BJ (cell line): ENCODE results near the gene FLAD1. TPM values are rescaled to one million over a fixed set of nuclear protein-coding genes. Genes with fewer than 3 reads are reported as not detected.

Experiments used
- CTCF ChIA-PET: fragments of 350-600 bp; formaldehyde crosslinking; extraction: SDS; loops from one replicate; lab custom pipeline; 2021; ENCODE audit warnings: antibody characterized with exemption, inconsistent platforms; lab: Yijun Ruan, JAX
- POLR2A ChIA-PET: fragments of 300-600 bp; sonication (Branson Sonifier 250); formaldehyde crosslinking; extraction: SDS; loops from one replicate; lab custom pipeline; 2021; ENCODE audit warnings: antibody characterized with exemption; lab: Charles Lee
- DNase-seq: peaks from one replicate; pipeline ENCODE4 v3.0.0-alpha.2; 2011; ENCODE audit warnings: low read depth
- H3K27me3 ChIP-seq: 2 replicates; pipeline ENCODE4 v1.6.0; 2011; ENCODE audit warnings: low read length; ENCODE audit not compliant: control insufficient read depth, insufficient read depth
- H3K36me3 ChIP-seq: 2 replicates; pipeline ENCODE4 v1.5.1; 2011; ENCODE audit warnings: low read length; ENCODE audit not compliant: control insufficient read depth, insufficient read depth
- H3K4me3 ChIP-seq: 2 replicates; pipeline ENCODE4 v1.5.1; 2011; ENCODE audit warnings: low read depth, mild to moderate bottlenecking, control low read depth, low read length
- polyA plus RNA-seq: library from polyadenylated mRNA; depleted of rRNA; stranded (reverse); fragments of >200 nt; gene quantifications from 2 replicates; pipeline ENCODE4 v1.2.3, GENCODE V29; 2011
- TF ChIP-seq, protein P1 (sequence below): IDR thresholded peaks from 2 replicates; pipeline ENCODE4 v1.5.1; 2011; ENCODE audit warnings: low read depth, mild to moderate bottlenecking, control low read depth, inconsistent platforms, low read length, moderate library complexity; ENCODE audit not compliant: insufficient read depth

Gene FLAD1
- polyA plus RNA-seq, 1 experiment: 40.5 TPM

- TF ChIP-seq, protein P1, sequence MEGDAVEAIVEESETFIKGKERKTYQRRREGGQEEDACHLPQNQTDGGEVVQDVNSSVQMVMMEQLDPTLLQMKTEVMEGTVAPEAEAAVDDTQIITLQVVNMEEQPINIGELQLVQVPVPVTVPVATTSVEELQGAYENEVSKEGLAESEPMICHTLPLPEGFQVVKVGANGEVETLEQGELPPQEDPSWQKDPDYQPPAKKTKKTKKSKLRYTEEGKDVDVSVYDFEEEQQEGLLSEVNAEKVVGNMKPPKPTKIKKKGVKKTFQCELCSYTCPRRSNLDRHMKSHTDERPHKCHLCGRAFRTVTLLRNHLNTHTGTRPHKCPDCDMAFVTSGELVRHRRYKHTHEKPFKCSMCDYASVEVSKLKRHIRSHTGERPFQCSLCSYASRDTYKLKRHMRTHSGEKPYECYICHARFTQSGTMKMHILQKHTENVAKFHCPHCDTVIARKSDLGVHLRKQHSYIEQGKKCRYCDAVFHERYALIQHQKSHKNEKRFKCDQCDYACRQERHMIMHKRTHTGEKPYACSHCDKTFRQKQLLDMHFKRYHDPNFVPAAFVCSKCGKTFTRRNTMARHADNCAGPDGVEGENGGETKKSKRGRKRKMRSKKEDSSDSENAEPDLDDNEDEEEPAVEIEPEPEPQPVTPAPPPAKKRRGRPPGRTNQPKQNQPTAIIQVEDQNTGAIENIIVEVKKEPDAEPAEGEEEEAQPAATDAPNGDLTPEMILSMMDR: no peak
- ChIA-PET CTCF (interaction anchor here (0.7 to 6.1 kb wide), 13 partner anchors 9 to 402 kb away, joined by 3 to 54 read pairs (median 4); partner anchors contain the start of genes ADAM15 and SHC1), POLR2A (no interaction called here)
- Histone ChIP-seq H3K27me3 (no peaks in the 10 kb centered on the region), H3K36me3 (peaks cover 29% of the 10 kb centered on the region), H3K4me3 (peak overlapping the region; percentile 63)
- no peak for DNase-seq
These were observed 20.9 kb upstream of the FLAD1 start for GRCh38 chr1:154962156-154962749.

DNA sequence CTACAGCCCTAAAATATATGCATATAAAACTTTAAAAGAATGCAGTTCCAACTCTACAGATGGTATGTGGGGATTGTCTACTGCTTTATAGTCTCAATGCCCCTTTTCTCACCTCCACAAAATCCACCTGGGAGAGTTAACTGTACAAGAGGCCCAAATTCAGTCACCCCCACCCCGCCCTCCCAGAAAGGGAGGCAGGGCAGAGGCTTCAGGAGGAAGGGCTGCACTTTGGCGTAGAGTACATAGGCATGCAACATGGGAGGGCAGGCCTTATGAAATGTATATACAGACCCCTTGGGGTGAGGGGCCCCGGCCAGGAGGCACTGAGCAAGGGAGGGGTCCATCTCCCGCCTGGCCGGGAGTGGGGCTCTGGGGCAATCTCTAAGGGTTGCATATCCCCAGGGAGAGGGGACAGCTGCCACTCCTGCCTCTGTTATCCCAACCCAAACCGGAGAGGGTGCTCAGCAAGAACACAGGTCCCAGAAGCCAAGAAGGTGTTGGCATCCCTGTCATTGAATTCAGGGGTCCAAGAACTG is 20.3 kb upstream of the FLAD1 start:
- Histone ChIP-seq H3K4me3 (no peak overlapping the region), H3K36me3 (peaks cover 35% of the 10 kb centered on the region), H3K27me3 (no peaks in the 10 kb centered on the region)
- TF ChIP-seq, protein P1: no peak
- ChIA-PET CTCF (interaction anchor here (0.7 to 6.1 kb wide), 9 partner anchors 8 to 99 kb away, joined by 3 to 54 read pairs (median 3); partner anchors contain the start of genes ADAM15 and SHC1), POLR2A (interaction anchor here (0.6 kb wide), 1 partner anchor 401 kb away, joined by 3 read pairs; no protein-coding TSS in a partner anchor)
- DNase-seq: no peak

- no peak for DNase-seq
- no peaks in the 10 kb centered on the region for H3K27me3 ChIP-seq
- TF ChIP-seq, protein P1: no peak
- ChIA-PET CTCF (interaction anchor here (0.8 to 6.1 kb wide), 8 partner anchors 7 to 98 kb away, joined by 3 to 29 read pairs (median 4); partner anchors contain the start of genes ADAM15 and PBXIP1), POLR2A (interaction anchor here (0.6 kb wide), 1 partner anchor 401 kb away, joined by 3 read pairs; no protein-coding TSS in a partner anchor)
- H3K36me3 ChIP-seq: peaks cover 41% of the 10 kb centered on the region
- H3K4me3 ChIP-seq: no peak overlapping the region
These were observed 19.5 kb upstream of the FLAD1 start for GRCh38 chr1:154963643-154964042.

- no peak overlapping the region for H3K4me3 ChIP-seq
- POLR2A ChIA-PET: no interaction called here
- peaks cover 38% of the 10 kb centered on the region for H3K36me3 ChIP-seq
- TF ChIP-seq, protein P1: no peak
- DNase-seq: no peak
- CTCF ChIA-PET: interaction anchor here (1.1 to 6.1 kb wide), 6 partner anchors 7 to 87 kb away, joined by 3 to 29 read pairs (median 4); partner anchors contain the start of genes ADAM15 and PBXIP1
- no peaks in the 10 kb centered on the region for H3K27me3 ChIP-seq
These were observed 18.8 kb upstream of the FLAD1 start for GRCh38 chr1:154964359-154964758.

DNA sequence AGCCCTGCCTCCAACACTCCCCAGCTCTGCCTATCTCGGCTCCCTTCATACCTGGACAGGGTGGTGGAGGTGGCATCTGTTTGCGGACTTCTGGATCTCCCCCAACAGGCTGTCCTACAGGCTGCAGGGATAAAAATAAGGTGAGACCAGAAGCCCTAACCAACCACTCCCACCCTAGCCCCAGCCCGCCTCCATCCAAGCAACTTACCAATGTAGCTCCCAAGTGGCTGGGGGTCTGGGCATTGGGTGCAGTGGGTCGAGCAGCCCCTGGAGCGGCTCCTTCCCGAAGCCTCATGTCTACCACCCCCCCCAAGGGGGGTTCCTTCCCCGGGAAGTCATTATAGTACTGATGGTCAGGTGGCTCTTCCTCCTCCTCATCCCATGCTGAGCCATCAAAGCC is 17.0 kb upstream of the FLAD1 start:
- H3K36me3 ChIP-seq: peaks cover 38% of the 10 kb centered on the region
- TF ChIP-seq, protein P1: no peak
- no peak overlapping the region for H3K4me3 ChIP-seq
- ChIA-PET CTCF (interaction anchor here (1.4 to 5.4 kb wide), 4 partner anchors 10 to 119 kb away, joined by 4 to 40 read pairs (median 8); partner anchors contain the start of gene PBXIP1), POLR2A (interaction anchor here (0.6 kb wide), 1 partner anchor 28 kb away, joined by 4 read pairs; no protein-coding TSS in a partner anchor)
- no peaks in the 10 kb centered on the region for H3K27me3 ChIP-seq
- DNase-seq: no peak
